HCT116 (cell line): Measurements from ENCODE around the gene SIX3. TPM values are rescaled to one million over a fixed set of nuclear protein-coding genes. Genes with fewer than 3 reads are reported as not detected.

ENCODE experiments used
- ATAC-seq: fragments of 200-7000 bp; cut with Tn5 transposase; 2 replicates; pipeline ENCODE4 v1.9.1; 2020; ENCODE audit warnings: mild to moderate bottlenecking, moderate library complexity
- BruUV-seq: library from RNA; stranded (reverse); fragments of 400-500 nt; replicated peaks from 2 replicates; lab custom pipeline; 2021; lab: Mats Ljungman, UMichigan
- CTCF ChIA-PET: fragments of 300-600 bp; sonication (Branson Sonifier 250); formaldehyde crosslinking; loops from one replicate; lab custom pipeline; 2021; ENCODE audit warnings: antibody characterized with exemption; lab: Charles Lee
- POLR2A ChIA-PET: fragments of 300-600, 350-600 bp; sonication (Branson Sonifier 250); formaldehyde crosslinking; loops from one replicate; lab custom pipeline; 2021; ENCODE audit warnings: antibody characterized with exemption; lab: Charles Lee
- RAD21 ChIA-PET, 2 experiments: fragments of 300-600 bp; sonication (Branson Sonifier 250); formaldehyde crosslinking; loops; one replicate each; lab custom pipeline; 2023; ENCODE audit warnings: low total read pairs in 2 of 2; ENCODE audit not compliant: uncharacterized antibody in 2 of 2, unreplicated experiment in 2 of 2, low non-redundant PET in 1 of 2; lab: Charles Lee
- DNase-seq: peaks from one replicate; pipeline ENCODE4 v3.0.0-alpha.2; 2010; ENCODE audit warnings: low read depth, low spot score
- H2AFZ ChIP-seq: fragments of 200-600 bp; shearing (Covaris generic), sonication (generic); 2 replicates; pipeline ENCODE4 v1.6.1; 2017; ENCODE audit warnings: low read depth, mixed run types, mixed read lengths, antibody characterized with exemption, low read length; ENCODE audit not compliant: poor library complexity, severe bottlenecking
- H3K27ac ChIP-seq: 2 replicates; pipeline ENCODE4 v1.5.1; 2012; ENCODE audit warnings: low read depth, low read length
- H3K27me3 ChIP-seq: fragments of 200-600 bp; sonication (generic); 2 replicates; pipeline ENCODE4 v1.6.1; 2016; ENCODE audit warnings: mixed run types, low read length, mixed read lengths; ENCODE audit not compliant: insufficient read depth
- H3K36me3 ChIP-seq, 2 experiments: fragments of 200-500 bp in 1 of 2; fragments of 200-600 bp in 1 of 2; sonication (Bioruptor generic) in 1 of 2; sonication (generic) in 1 of 2; 2 replicates each; pipeline versions ENCODE4 v1.5.1 to v1.6.1; 2014 to 2016; ENCODE audit warnings: low read length in 2 of 2, inconsistent platforms in 1 of 2, mixed read lengths in 1 of 2, mixed run types in 1 of 2; ENCODE audit not compliant: insufficient read depth in 2 of 2, control insufficient read depth in 1 of 2
- H3K4me1 ChIP-seq, 2 experiments: fragments of 200-600 bp in 1 of 2; sonication (generic) in 1 of 2; 2 replicates each; pipeline versions ENCODE4 v1.5.1 to v1.6.1; 2012 to 2017; ENCODE audit warnings: low read length in 2 of 2, inconsistent platforms in 1 of 2, mild to moderate bottlenecking in 1 of 2, mixed read lengths in 1 of 2, mixed run types in 1 of 2, moderate library complexity in 1 of 2; ENCODE audit not compliant: insufficient read depth in 2 of 2, control insufficient read depth in 1 of 2
- H3K4me2 ChIP-seq: fragments of 200-600 bp; sonication (generic); 2 replicates; pipeline ENCODE4 v1.6.1; 2017; ENCODE audit warnings: mixed run types, low read length, mixed read lengths
- H3K4me3 ChIP-seq, 2 experiments: fragments of 200-600 bp in 1 of 2; sonication (generic) in 1 of 2; replicated peaks in 1 of 2; 2 replicates each; pipeline ENCODE4 v1.5.1; 2011 to 2016; ENCODE audit warnings: low read length in 2 of 2, control low read depth in 1 of 2, low read depth in 1 of 2, mild to moderate bottlenecking in 1 of 2, mixed read lengths in 1 of 2, mixed run types in 1 of 2
- H3K79me2 ChIP-seq: fragments of 200-600 bp; sonication (generic); 2 replicates; pipeline ENCODE4 v1.6.1; 2017; ENCODE audit warnings: mild to moderate bottlenecking, mixed run types, low read length, moderate library complexity, mixed read lengths; ENCODE audit not compliant: insufficient read depth
- H3K9ac ChIP-seq: fragments of 200-600 bp; sonication (generic); 2 replicates; pipeline ENCODE4 v1.6.1; 2016; ENCODE audit warnings: low read length, mixed read lengths
- H3K9me2 ChIP-seq: fragments of 200-600 bp; sonication (generic), shearing (Covaris generic); 2 replicates; pipeline ENCODE4 v1.6.1; 2017; ENCODE audit warnings: mixed run types, mild to moderate bottlenecking, moderate library complexity; ENCODE audit not compliant: insufficient read depth
- H3K9me3 ChIP-seq, 2 experiments: fragments of 200-500 bp in 1 of 2; fragments of 200-600 bp in 1 of 2; sonication (Bioruptor generic) in 1 of 2; sonication (generic) in 1 of 2; 2 replicates each; pipeline ENCODE4 v1.6.1; 2014 to 2017; ENCODE audit warnings: low read length in 2 of 2, mixed read lengths in 2 of 2, inconsistent platforms in 1 of 2, low read depth in 1 of 2, mild to moderate bottlenecking in 1 of 2, mixed run types in 1 of 2, moderate library complexity in 1 of 2; ENCODE audit not compliant: control insufficient read depth in 1 of 2, insufficient read depth in 1 of 2
- H4K20me1 ChIP-seq: fragments of 200-600 bp; sonication (generic), shearing (Covaris generic); 2 replicates; pipeline ENCODE4 v1.6.1; 2017; ENCODE audit warnings: mixed run types, mild to moderate bottlenecking, moderate library complexity; ENCODE audit not compliant: insufficient read depth
- CBX3 ChIP-seq: IDR thresholded peaks from 2 replicates; pipeline ENCODE4 v1.6.1; 2012; ENCODE audit warnings: low read depth
- CEBPB ChIP-seq: IDR thresholded peaks from 2 replicates; pipeline ENCODE4 v1.6.1; 2012; ENCODE audit warnings: low read depth
- ELF1 ChIP-seq: IDR thresholded peaks from 2 replicates; pipeline ENCODE4 v1.6.1; 2012; ENCODE audit warnings: low read depth, borderline replicate concordance
- JUND ChIP-seq: IDR thresholded peaks from 2 replicates; pipeline ENCODE4 v1.6.1; 2012
- POLR2A ChIP-seq: IDR thresholded peaks from 2 replicates; pipeline ENCODE4 v1.7.0; 2011; ENCODE audit warnings: borderline replicate concordance; ENCODE audit not compliant: insufficient read depth, insufficient read length; ENCODE audit errors: extremely low read depth
- POLR2AphosphoS5 ChIP-seq: IDR thresholded peaks from 2 replicates; pipeline ENCODE4 v1.6.1; 2011; ENCODE audit warnings: mild to moderate bottlenecking, low read depth, low read length, moderate library complexity
- RAD21 ChIP-seq: IDR thresholded peaks from 2 replicates; pipeline ENCODE4 v1.6.1; 2012; ENCODE audit warnings: low read depth, mild to moderate bottlenecking
- REST ChIP-seq: IDR thresholded peaks from 2 replicates; pipeline ENCODE4 v1.6.1; 2012; ENCODE audit warnings: low read depth
- SP1 ChIP-seq: IDR thresholded peaks from 2 replicates; pipeline ENCODE4 v1.6.1; 2012; ENCODE audit warnings: low read depth
- ZBTB33 ChIP-seq: IDR thresholded peaks from 2 replicates; pipeline ENCODE4 v1.6.1; 2011; ENCODE audit warnings: mild to moderate bottlenecking, low read length, moderate library complexity; ENCODE audit not compliant: insufficient replicate concordance; ENCODE audit errors: extremely low read depth
- ZFX ChIP-seq: fragments of 450-650 bp; IDR thresholded peaks from 2 replicates; pipeline ENCODE4 v1.6.1; 2017
- ZNF274 ChIP-seq: fragments of 200-500 bp; sonication (Bioruptor generic); IDR thresholded peaks from 2 replicates; pipeline ENCODE4 v1.6.1; 2014; ENCODE audit warnings: mild to moderate bottlenecking, low read depth, low read length, inconsistent platforms
- intact Hi-C: fragments of 100-400 bp; cut with micrococcal nuclease; formaldehyde crosslinking; loops from 2 replicates; pipeline ENCODE4 v1.10.0; 2022
- total RNA-seq: library from RNA; stranded (reverse); gene quantifications from one replicate; pipeline ENCODE4 v1.2.1, GENCODE V29; 2021; ENCODE audit not compliant: unreplicated experiment
- TF ChIP-seq, protein P1 (sequence below): IDR thresholded peaks from 2 replicates; pipeline ENCODE4 v1.6.1; 2012

The SIX3 gene
- total RNA-seq, 1 experiment from 2014 or later, result 1.2 TPM

GRCh38 chr2:44931198-44931780 lies 10.2 kb upstream of the SIX3 start:
- H3K27ac ChIP-seq, result no peak overlapping the region
- DNase-seq (no peak), ATAC-seq (no peak)
- no TSS peak for BruUV-seq
- H3K4me3 ChIP-seq, result no peak overlapping the region
- no peaks in the 10 kb centered on the region for H3K4me1 ChIP-seq
- intact Hi-C loops, result no loop called here
- no peaks in the 10 kb centered on the region for H3K9me2 ChIP-seq
- ChIA-PET CTCF (no interaction called here), POLR2A (no interaction called here), RAD21 (no interaction called here)
- no peak for TF ChIP-seq ELF1
- no peak for TF ChIP-seq POLR2AphosphoS5
- no peak for TF ChIP-seq ZNF274
- no peak for TF ChIP-seq SP1
- no peak for TF ChIP-seq ZBTB33
- no peak for TF ChIP-seq RAD21
- no peak for TF ChIP-seq ZFX
- no peak for TF ChIP-seq CBX3
- TF ChIP-seq REST, result no peak
- no peak for TF ChIP-seq JUND
- TF ChIP-seq POLR2A, result no peak
- TF ChIP-seq, protein P1, sequence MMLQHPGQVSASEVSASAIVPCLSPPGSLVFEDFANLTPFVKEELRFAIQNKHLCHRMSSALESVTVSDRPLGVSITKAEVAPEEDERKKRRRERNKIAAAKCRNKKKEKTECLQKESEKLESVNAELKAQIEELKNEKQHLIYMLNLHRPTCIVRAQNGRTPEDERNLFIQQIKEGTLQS, result no peak
- no peak for TF ChIP-seq CEBPB
- 0 out of 2 replicates have a peak, but pooled peaks cover under 1% of the 10 kb centered on the region for H3K27me3 ChIP-seq
- no peaks in the 10 kb centered on the region for H3K79me2 ChIP-seq
- H3K36me3 ChIP-seq, result no peaks in the 10 kb centered on the region
- H3K4me2 ChIP-seq, result no peak overlapping the region
- no peak overlapping the region for H2AFZ ChIP-seq
- no peaks in the 10 kb centered on the region for H4K20me1 ChIP-seq
- H3K9ac ChIP-seq, result no peak overlapping the region
- no peaks in the 10 kb centered on the region for H3K9me3 ChIP-seq
